ENCODE data around the gene ZNF318. TPM values are rescaled to one million over a fixed set of nuclear protein-coding genes. Genes with fewer than 3 reads are reported as not detected.
"Not testable (repeated sequence)": the region's sequence is repeated elsewhere in the genome, so short reads cannot be mapped to it uniquely, and the experiment has no call there.

The ZNF318 gene
- total RNA-seq, 2 experiments from 2014 or later: 16.2 to 16.9 TPM

DNA sequence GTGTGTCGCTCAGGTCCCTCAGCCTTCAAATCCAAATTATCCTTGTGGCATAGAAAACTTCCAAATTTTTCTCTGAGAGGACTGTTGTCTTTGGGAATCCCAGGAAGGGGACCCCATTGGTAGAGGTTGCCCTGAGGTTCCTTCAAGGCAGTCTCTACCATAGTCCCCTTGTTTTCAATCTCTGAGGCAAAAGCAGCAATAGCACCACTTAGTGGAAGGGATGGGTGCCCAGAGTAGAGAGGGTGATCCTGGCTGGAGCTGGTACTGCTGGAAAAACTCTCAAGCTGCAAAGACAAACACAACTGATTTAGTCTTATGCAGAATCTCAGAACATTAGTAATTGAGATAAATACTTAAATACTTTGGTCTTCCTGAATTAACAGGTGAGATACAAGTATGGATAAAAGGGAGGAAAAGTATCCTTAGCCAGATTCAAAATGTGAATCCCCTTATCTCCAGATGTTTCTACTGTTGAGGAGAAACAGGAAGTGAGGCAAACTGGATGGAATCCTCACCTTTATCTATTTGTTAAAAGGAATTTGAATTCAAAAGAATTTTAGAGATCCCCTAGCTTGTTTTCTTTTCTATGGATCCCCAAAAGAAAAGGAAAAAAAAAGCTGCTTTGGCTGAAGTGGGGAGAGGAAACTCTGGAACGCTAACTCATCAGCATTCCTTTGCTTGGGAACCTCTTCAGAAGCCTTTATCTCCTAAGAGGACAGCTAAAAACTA is 13.4 kb downstream of the ZNF318 start:
- CTCF ChIA-PET: interaction anchor here (1.1 to 1.6 kb wide), 3 partner anchors 14 to 46 kb away, joined by 3 to 5 read pairs (median 3); partner anchors contain the start of gene ZNF318
- Mint-ChIP-seq H3K27me3 (no peaks in the 10 kb centered on the region), H3K4me1 (peaks cover 3% of the 10 kb centered on the region), H3K9me3 (no peaks in the 10 kb centered on the region), H3K27ac (no peak overlapping the region), H3K36me3 (ENCODE audit: low read depth) (peaks cover 58% of the 10 kb centered on the region), H3K4me3 (no peak overlapping the region)
- POLR2A ChIA-PET: interaction anchor here (1.0 to 1.3 kb wide), 3 partner anchors 10 to 42 kb away, joined by 3 read pairs; partner anchors contain the start of gene ZNF318
- DNase-seq: no peak

- H3K27ac Mint-ChIP-seq, H3K9me3 Mint-ChIP-seq, POLR2A ChIA-PET, CTCF ChIA-PET, DNase-seq, H3K27me3 Mint-ChIP-seq, H3K4me3 Mint-ChIP-seq, H3K4me1 Mint-ChIP-seq: not testable (repeated sequence)
- peaks cover 41% of the 10 kb centered on the region for H3K36me3 Mint-ChIP-seq (ENCODE audit: low read depth)
Observed at GRCh38 chr6:43351951-43352350, 17.5 kb downstream of the ZNF318 start.

- CTCF ChIA-PET: no interaction called here
- no peak for DNase-seq
- no peaks in the 10 kb centered on the region for H3K9me3 Mint-ChIP-seq
- no peaks in the 10 kb centered on the region for H3K27me3 Mint-ChIP-seq
- H3K4me3 Mint-ChIP-seq: no peak overlapping the region
- no peak overlapping the region for H3K27ac Mint-ChIP-seq
- POLR2A ChIA-PET: no interaction called here
- H3K36me3 Mint-ChIP-seq (ENCODE audit: low read depth): peaks cover 28% of the 10 kb centered on the region
- no peaks in the 10 kb centered on the region for H3K4me1 Mint-ChIP-seq
Observed at GRCh38 chr6:43347444-43347843, 22.0 kb downstream of the ZNF318 start.

- peaks cover 30% of the 10 kb centered on the region for H3K36me3 Mint-ChIP-seq (ENCODE audit: low read depth)
- POLR2A ChIA-PET: no interaction called here
Observed at GRCh38 chr6:43347021-43347420, 22.4 kb downstream of the ZNF318 start.

DNA sequence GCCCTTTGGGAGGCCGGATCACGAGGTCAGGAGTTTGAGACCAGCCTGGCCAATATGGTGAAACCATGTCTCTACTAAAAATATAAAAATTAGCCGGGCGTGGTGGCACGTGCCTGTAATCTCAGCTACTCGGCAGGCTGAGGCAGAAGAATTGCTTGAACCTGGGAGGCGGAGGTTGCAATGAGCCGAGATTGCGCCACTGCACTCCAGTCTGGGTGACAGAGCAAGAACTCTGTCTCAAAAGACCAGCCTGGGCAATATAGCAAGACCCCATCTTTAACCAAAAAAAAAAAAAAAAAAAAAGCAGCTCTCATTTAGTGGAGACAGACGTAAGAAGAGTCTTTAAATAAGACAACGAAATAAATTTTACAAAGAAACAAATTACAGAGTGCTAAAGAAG is 23.2 kb downstream of the ZNF318 start:
- not testable (repeated sequence) for H3K4me1 Mint-ChIP-seq, H3K27ac Mint-ChIP-seq, H3K4me3 Mint-ChIP-seq, H3K27me3 Mint-ChIP-seq, DNase-seq, H3K9me3 Mint-ChIP-seq
- ChIA-PET CTCF (interaction anchor here (0.6 to 0.7 kb wide), 2 partner anchors 17 to 915 kb away, joined by 3 read pairs; no protein-coding TSS in a partner anchor), POLR2A (interaction anchor here (0.6 kb wide), 1 partner anchor 145 kb away, joined by 4 read pairs; no protein-coding TSS in a partner anchor)
- H3K36me3 Mint-ChIP-seq (ENCODE audit: low read depth): peaks cover 29% of the 10 kb centered on the region

More at GRCh38 chr6:43347021-43347420, 22.4 kb downstream of the ZNF318 start:
- Mint-ChIP-seq H3K4me3 (no peak overlapping the region), H3K27me3 (no peaks in the 10 kb centered on the region), H3K27ac (no peak overlapping the region), H3K9me3 (no peaks in the 10 kb centered on the region), H3K4me1 (no peaks in the 10 kb centered on the region)
- CTCF ChIA-PET: interaction anchor here (0.6 kb wide), 1 partner anchor 915 kb away, joined by 3 read pairs; no protein-coding TSS in a partner anchor
- no peak for DNase-seq

DNA sequence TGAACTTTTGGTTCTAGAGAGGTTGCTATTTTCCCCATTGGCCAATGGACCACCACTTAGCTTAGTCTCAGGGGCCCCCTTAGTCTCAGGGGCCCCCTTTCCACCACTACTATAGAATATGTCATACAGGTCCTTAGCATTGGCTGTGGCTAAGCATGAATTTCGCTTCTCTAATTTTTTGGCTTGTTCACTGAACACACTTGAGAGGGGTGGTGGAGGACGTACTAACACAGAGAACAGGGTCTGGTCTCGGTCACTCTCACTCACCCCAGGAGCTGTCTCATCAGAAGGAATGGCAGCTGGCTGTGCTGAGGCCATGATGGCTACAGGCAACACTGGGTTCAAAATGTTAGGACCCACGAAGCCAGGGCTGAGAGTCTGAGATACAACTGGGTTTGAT is 30.3 kb downstream of the ZNF318 start:
- peaks cover 46% of the 10 kb centered on the region for H3K36me3 Mint-ChIP-seq (ENCODE audit: low read depth)
- H3K27ac Mint-ChIP-seq: no peak overlapping the region
- no peak for DNase-seq
- ChIA-PET POLR2A (interaction anchor here (1.0 kb wide), 1 partner anchor 10 kb away, joined by 3 read pairs; no protein-coding TSS in a partner anchor), CTCF (interaction anchor here (1.1 kb wide), 1 partner anchor 31 kb away, joined by 5 read pairs; the partner anchor contains the start of gene CRIP3)
- no peaks in the 10 kb centered on the region for H3K27me3 Mint-ChIP-seq
- H3K4me1 Mint-ChIP-seq: peaks cover 3% of the 10 kb centered on the region
- H3K4me3 Mint-ChIP-seq: no peak overlapping the region
- H3K9me3 Mint-ChIP-seq: no peaks in the 10 kb centered on the region

- Mint-ChIP-seq H3K36me3 (ENCODE audit: low read depth) (peaks cover 46% of the 10 kb centered on the region), H3K9me3 (no peaks in the 10 kb centered on the region), H3K4me3 (no peak overlapping the region), H3K4me1 (peaks cover 3% of the 10 kb centered on the region), H3K27ac (no peak overlapping the region), H3K27me3 (no peaks in the 10 kb centered on the region)
- ChIA-PET POLR2A (interaction anchor here (1.0 kb wide), 1 partner anchor 11 kb away, joined by 3 read pairs; no protein-coding TSS in a partner anchor), CTCF (interaction anchor here (0.6 to 1.1 kb wide), 2 partner anchors 30 to 100 kb away, joined by 3 to 5 read pairs; partner anchors contain the start of gene CRIP3)
- no peak for DNase-seq
Observed at GRCh38 chr6:43338243-43338642, 31.2 kb downstream of the ZNF318 start.

DNA sequence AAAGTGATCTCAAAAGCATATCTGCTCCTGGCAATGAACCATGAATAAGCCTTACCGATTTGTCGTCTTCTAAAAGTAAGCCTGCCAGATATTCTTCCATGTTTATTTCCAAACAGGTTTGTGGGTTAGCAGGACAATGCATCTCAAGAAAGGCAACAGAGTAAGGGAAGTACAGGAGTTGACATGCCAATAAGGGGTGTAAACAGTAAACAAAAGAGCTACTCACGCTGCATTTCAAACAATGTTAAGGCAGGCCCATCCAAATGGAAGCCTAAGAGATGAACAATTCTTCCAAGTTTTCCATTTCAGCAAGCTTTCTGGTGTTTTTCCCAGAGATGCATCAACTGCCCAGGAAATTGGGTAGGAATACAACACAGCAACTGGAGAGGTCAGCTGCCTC is 33.1 kb downstream of the ZNF318 start:
- CTCF ChIA-PET: interaction anchor here (0.6 to 1.0 kb wide), 2 partner anchors 75 to 170 kb away, joined by 3 to 4 read pairs; no protein-coding TSS in a partner anchor
- Mint-ChIP-seq H3K27me3 (no peaks in the 10 kb centered on the region), H3K4me3 (no peak overlapping the region), H3K9me3 (no peaks in the 10 kb centered on the region), H3K4me1 (peaks cover 10% of the 10 kb centered on the region), H3K36me3 (ENCODE audit: low read depth) (peaks cover 30% of the 10 kb centered on the region), H3K27ac (no peak overlapping the region)
- POLR2A ChIA-PET: interaction anchor here (0.6 to 1.5 kb wide), 2 partner anchors 40 to 146 kb away, joined by 3 to 4 read pairs; no protein-coding TSS in a partner anchor
- DNase-seq: no peak

DNA sequence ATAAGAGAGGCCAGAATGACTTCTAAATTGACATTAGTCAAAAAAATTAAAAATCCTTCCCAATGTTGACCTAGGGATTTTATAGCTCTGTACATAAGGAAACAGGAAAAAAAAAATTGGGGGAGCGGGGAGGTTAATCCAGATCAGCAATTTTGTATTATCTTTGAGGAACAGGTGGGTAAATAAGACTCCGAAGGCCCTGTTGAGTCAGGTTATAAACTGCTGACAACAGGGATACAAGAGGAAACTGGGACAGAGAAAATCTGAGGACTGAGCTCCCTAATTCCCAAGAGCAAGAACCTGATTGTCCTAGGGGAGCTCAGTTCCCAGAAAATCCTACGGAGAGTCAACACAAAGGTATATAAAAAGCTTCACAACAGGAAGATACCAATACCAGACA is 34.0 kb downstream of the ZNF318 start:
- ChIA-PET CTCF (interaction anchor here (0.7 to 1.2 kb wide), 5 partner anchors 13 to 171 kb away, joined by 3 to 4 read pairs (median 3); no protein-coding TSS in a partner anchor), POLR2A (no interaction called here)
- Mint-ChIP-seq H3K9me3 (no peaks in the 10 kb centered on the region), H3K4me3 (no peak overlapping the region), H3K27ac (no peak overlapping the region), H3K27me3 (no peaks in the 10 kb centered on the region), H3K36me3 (ENCODE audit: low read depth) (peaks cover 22% of the 10 kb centered on the region), H3K4me1 (peaks cover 14% of the 10 kb centered on the region)
- DNase-seq: no peak

DNA sequence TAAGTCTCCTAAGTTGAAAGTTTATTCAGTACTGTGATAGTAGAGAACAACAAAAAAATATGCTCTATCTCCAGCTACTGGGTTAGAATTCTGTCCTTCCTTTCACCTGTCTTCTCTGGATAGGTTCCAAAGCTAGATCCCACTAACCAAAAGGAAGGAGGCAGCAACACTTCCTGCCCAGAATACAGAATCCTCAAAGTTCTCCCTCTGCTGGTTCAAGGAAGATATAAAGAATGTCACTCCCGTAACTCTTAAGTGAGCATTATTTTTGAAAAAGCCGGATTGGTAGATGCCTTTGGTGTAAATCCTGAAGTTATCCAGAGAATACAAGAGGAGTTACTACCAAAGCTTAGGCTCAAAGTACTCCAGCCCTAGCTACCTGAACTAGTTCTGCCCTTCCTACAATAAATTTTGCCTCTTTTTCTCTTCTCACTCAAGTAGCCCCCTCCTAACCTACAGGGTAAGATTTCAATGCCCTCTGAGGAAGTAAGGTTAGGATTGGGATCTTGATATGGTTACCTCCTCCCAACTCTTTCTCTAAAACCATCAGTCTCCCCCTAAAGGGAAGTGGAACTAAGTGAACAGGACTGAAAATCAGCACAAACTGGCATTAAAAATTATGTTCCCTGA is 34.9 kb downstream of the ZNF318 start:
- Mint-ChIP-seq H3K4me1 (peaks cover 14% of the 10 kb centered on the region), H3K27me3 (no peaks in the 10 kb centered on the region), H3K9me3 (no peaks in the 10 kb centered on the region), H3K27ac (no peak overlapping the region), H3K4me3 (no peak overlapping the region), H3K36me3 (ENCODE audit: low read depth) (peaks cover 14% of the 10 kb centered on the region)
- ChIA-PET CTCF (interaction anchor here (0.6 to 1.3 kb wide), 9 partner anchors 12 to 172 kb away, joined by 3 to 4 read pairs (median 3); no protein-coding TSS in a partner anchor), POLR2A (no interaction called here)
- DNase-seq: no peak

GRCh38 chr6:43331891-43332290 is 37.6 kb downstream of the ZNF318 start:
- DNase-seq: no peak
- ChIA-PET CTCF (no interaction called here), POLR2A (no interaction called here)
- Mint-ChIP-seq H3K4me3 (no peak overlapping the region), H3K27me3 (no peaks in the 10 kb centered on the region), H3K27ac (no peak overlapping the region), H3K9me3 (no peaks in the 10 kb centered on the region), H3K36me3 (ENCODE audit: low read depth) (no peaks in the 10 kb centered on the region), H3K4me1 (peaks cover 11% of the 10 kb centered on the region)

DNA sequence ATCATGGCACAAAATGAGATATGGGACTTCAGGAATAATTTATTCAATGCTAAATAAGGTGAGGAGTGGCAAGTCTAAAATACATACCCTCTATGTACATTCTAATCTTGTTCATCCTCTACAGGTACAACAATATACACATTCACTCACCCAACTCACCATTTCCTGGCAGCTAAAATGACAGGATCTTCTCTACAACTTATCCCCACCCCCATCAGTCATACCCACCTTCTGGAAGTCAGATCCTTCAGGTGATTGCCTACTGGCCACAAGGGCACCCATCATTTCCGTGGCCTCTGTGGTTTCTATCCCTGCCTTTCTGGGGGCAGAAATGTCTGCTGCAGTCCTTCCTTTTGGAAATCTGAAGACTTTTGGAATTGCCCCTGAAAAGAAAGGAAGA is 38.0 kb downstream of the ZNF318 start:
- DNase-seq: no peak
- Mint-ChIP-seq H3K4me1 (peaks cover 11% of the 10 kb centered on the region), H3K27ac (no peak overlapping the region), H3K4me3 (no peak overlapping the region), H3K36me3 (ENCODE audit: low read depth) (no peaks in the 10 kb centered on the region), H3K27me3 (no peaks in the 10 kb centered on the region), H3K9me3 (no peaks in the 10 kb centered on the region)
- ChIA-PET CTCF (no interaction called here), POLR2A (no interaction called here)

DNA sequence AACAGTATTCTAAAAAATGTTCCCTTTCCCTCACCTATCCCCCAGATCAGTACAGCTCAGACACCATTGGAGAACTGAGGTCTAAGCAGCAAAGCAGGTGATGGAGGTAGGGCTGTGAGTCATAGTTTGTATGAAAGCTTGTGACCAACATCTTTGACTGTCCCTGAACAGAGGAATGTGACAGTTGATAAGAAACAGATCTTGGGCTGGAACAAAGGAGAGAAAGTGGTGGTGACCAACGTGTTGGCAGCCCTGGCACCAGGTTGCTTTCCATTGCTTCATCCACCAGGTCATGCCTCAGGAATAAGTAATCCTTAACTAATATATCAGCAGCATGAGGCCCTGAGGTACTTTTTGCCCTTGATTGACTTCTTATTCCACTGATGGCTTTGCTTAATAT is 40.9 kb downstream of the ZNF318 start:
- no peak for DNase-seq
- Mint-ChIP-seq H3K4me3 (no peak overlapping the region), H3K9me3 (no peaks in the 10 kb centered on the region), H3K27ac (no peak overlapping the region), H3K27me3 (no peaks in the 10 kb centered on the region), H3K36me3 (ENCODE audit: low read depth) (no peaks in the 10 kb centered on the region), H3K4me1 (peaks cover 11% of the 10 kb centered on the region)
- ChIA-PET CTCF (interaction anchor here (1.0 kb wide), 2 partner anchors 8 to 14 kb away, joined by 4 to 6 read pairs; no protein-coding TSS in a partner anchor), POLR2A (no interaction called here)
